ENCODE data around the gene SRGAP2C.
A peak's percentile ranks its signal among the peaks of the same experiment; 100 is the strongest.
"Not testable (repeated sequence)": the region's sequence is repeated elsewhere in the genome, so short reads cannot be mapped to it uniquely, and the experiment has no call there.

The SRGAP2C gene

GRCh38 chr1:121400108-121400507 lies 215.3 kb downstream of the SRGAP2C start:
- DNase-seq (ENCODE audit: insufficient read length, low spot score); FAIRE-seq: not testable (repeated sequence)

DNA sequence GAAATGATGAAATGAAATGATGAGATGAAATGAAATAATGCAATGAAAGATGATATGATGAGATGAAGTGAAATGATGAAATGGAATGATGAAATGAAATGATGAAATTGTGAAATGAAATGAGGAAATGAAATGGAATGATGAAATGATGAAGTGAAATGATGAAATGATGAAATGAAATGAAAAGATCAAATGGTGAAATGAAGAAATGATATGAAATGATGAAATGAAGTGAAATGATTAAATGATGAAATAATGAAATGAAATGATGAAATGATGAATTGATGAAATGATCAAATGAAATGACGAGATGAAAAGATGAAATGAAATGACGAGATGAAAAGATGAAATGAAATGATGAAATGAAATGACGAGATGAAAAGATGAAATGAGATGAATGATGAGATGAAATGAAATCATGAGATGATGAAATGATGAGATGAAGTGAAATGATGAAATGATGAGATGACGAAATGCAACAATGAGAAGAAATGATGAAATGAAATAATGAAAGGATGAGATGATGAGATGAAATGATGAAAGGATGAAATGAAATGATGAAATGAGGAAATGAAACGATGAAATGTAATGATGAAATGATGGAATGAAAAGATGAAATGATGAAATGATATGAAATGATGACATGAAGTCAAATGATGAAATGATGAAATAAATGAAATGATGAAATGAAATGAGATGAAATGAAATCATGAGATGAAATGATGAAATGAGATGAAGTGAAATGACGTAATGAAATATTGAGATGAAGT lies 216.0 kb downstream of the SRGAP2C start:
- not testable (repeated sequence) for DNase-seq (ENCODE audit: insufficient read length, low spot score); FAIRE-seq

- DNase-seq (ENCODE audit: insufficient read length, low spot score); FAIRE-seq: not testable (repeated sequence)
Observed at GRCh38 chr1:121401375-121401955, 216.7 kb downstream of the SRGAP2C start.

DNA sequence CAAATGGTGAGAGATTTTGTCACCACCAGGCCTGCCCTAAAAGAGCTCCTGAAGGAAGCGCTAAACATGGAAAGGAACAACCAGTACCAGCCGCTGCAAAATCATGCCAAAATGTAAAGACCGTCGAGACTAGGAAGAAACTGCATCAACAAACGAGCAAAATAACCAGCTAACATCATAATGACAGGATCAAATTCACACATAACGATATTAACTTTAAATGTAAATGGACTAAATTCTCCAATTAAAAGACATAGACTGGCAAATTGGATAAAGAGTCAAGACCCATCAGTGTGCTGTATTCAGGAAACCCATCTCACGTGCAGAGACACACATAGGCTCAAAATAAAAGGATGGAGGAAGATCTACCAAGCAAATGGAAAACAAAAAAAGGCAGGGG lies 218.5 kb downstream of the SRGAP2C start:
- not testable (repeated sequence) for FAIRE-seq; DNase-seq (ENCODE audit: insufficient read length, low spot score)

GRCh38 chr1:121408354-121408753 lies 223.6 kb downstream of the SRGAP2C start:
- FAIRE-seq (peak; percentile 74), DNase-seq (ENCODE audit: insufficient read length, low spot score) (no peak)

DNA sequence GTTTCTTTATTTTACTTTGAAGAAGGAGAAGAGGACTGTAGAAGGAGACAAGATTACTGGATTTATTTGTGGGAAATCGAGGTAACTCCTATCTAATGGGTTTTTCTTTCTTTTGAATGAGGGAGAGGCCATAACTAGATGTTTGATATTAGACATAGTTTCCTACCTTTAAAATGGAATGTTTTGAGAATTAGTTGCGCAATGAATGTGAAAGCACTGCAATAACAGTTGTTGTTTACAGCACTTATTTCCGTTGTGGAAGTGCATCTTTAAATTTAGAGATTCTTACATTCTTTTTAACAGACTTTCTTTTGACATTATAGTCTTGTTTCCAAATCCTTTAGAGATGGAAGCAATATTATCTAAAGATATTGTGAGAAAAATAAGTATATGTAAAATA lies 229.0 kb downstream of the SRGAP2C start:
- FAIRE-seq: no peak
- DNase-seq (ENCODE audit: insufficient read length, low spot score): no peak

DNA sequence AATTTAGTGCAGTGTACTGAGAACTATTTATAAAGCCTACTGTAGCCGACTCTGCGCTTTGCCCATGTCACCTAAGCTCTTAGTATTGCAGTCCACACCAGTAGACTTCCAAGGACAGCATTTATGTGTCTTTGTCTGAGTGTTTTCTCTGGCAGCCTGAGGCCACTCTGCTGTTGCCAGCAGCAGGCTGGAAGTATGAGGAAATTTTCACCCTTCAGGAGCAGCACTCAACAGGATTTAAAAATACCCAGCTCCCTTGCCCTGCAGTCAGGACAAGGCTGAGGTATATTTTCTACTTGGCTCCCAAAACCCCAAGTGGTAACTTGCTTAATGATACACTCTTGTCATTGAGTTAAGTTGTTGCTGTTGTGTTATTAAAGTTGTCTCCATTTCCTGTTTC lies 230.1 kb downstream of the SRGAP2C start:
- FAIRE-seq (peak; percentile 91), DNase-seq (ENCODE audit: insufficient read length, low spot score) (no peak)

- FAIRE-seq: peak; percentile 86
- no peak for DNase-seq (ENCODE audit: insufficient read length, low spot score)
Observed at GRCh38 chr1:121417325-121417923, 232.6 kb downstream of the SRGAP2C start.

DNA sequence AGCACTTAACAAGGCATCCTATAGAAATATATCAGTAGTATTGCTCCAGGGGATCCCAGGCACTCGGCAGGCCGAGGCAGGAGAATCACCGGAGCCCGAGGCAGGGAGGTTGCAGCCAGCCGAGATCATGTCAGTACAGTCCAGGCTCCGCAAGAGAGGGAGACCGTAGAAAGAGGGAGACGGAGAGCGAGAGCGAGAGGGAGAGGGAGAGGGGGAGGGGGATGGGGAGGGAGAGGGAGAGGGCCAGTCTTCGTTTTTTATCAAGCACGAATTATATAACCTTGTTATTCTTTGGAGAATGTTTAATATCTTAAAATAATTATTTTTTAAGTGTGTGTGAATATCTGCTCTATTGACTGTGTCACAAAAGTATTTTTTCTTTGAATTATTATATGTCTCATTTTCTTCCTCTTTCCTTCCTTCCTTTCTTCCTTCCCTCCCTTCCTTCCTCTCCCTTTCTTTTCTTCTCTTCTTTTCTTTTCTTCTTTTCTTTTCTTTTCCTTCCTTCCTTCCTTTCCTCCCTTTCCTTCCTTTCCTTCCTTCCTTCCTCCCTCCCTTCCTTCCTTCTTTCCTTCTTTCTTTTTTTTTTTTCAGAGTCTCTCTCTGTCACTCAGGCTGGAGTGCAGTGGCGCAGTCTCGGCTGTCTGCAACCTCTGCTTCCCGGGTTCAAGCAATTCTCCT lies 233.7 kb downstream of the SRGAP2C start:
- FAIRE-seq (no peak), DNase-seq (ENCODE audit: insufficient read length, low spot score) (no peak)

DNA sequence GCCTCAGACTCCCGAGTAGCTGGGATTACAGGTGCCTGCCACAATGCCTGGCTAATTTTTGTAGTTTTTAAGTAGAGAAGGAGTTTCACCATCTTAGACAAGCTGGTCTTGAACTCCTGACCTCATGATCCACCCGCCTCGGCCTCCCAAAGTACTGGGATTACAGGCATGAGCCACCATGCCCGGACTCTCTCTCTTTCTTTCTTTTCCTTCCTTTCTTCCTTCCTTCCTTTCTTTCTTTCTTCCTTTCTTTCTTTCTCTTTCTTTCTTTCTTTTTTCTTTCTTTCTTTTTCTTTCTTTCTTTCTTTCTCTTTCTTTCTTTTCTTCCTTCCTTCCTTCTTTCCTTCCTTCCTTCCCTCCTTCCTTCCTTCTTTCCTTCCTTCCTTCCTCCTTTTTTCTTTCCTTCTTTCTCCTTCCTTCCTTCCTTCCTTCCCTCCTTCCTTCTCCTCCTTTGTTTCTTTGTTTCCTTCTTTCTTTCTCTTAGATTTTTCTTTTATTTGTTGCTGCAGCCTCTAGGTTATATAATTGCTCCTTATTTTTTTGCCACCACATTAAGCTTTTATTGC lies 234.4 kb downstream of the SRGAP2C start:
- FAIRE-seq; DNase-seq (ENCODE audit: insufficient read length, low spot score): not testable (repeated sequence)

- FAIRE-seq: peak; percentile 83
- DNase-seq (ENCODE audit: insufficient read length, low spot score): not testable (repeated sequence)
Observed at GRCh38 chr1:121421490-121421889, 236.7 kb downstream of the SRGAP2C start.

DNA sequence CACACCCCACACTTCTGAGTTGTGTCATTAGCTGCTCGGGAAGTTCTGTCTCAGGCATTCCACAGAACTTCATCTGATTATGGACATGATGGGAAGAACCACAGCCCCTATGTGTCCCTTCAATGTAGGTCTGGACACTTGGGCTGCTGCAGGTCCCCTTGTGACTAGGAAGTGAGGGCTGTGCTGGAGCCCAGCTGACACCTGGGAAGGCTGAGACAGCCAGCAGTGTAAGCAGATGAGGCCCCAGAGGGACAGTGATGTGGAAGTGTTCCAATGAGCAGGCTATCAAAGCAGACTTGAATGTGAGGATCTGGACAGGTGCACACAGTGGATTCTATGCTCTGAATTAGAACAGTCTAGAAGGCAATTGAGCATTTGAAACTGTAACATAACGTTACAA lies 239.2 kb downstream of the SRGAP2C start:
- peak; percentile 89 for FAIRE-seq
- DNase-seq (ENCODE audit: insufficient read length, low spot score): not testable (repeated sequence)

- peak; percentile 98 for FAIRE-seq
- DNase-seq (ENCODE audit: insufficient read length, low spot score): not testable (repeated sequence)
Observed at GRCh38 chr1:121433517-121433916, 248.7 kb downstream of the SRGAP2C start.

DNA sequence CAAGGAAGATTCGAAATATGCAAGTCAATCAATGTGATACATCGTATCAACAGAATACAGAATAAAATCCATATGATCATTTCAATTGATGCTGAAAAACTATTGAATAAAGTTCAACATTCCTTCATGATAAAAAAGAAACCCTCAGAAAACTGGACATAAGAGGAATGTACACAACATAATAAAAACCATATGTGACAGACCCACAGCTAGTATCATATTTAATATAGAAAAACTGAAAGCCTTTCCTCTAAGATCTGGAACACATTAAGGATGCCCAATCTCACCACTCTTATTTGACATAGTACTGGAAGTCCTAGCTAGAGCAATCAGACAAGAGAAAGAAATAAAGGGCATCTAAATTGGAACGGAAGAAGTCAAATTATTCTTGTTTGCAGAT lies 254.1 kb downstream of the SRGAP2C start:
- not testable (repeated sequence) for FAIRE-seq

DNA sequence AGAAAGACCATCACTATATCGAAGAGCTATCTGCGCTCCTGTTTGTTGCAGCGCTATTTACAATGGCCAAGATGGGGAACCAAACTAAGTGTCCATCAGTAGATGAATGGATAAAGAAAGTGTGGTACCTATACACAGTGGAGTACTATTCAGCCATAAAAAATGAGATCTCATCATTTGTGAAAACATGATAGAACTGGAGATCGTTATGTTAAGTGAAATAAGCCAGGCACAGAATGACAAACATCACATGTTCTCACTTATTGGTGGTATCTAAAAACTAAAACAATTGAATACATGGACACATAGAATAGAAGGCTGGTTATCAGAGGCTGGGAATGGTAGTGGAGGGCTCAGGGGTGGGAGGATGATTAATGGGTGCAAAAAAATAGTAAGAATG lies 256.2 kb downstream of the SRGAP2C start:
- peak; percentile 66 for FAIRE-seq
- no peak for DNase-seq (ENCODE audit: insufficient read length, low spot score)

More for the DNA sequence above, 254.1 kb downstream of the SRGAP2C start:
- DNase-seq (ENCODE audit: insufficient read length, low spot score): not testable (repeated sequence)
